Measurements from ENCODE around the gene ARMC5. TPM values are rescaled to one million over a fixed set of nuclear protein-coding genes. Genes with fewer than 3 reads are reported as not detected.

The ARMC5 gene
- total RNA-seq, 1 experiment from 2014 or later, result 8.8 TPM

- ChIA-PET POLR2A (ENCODE audit: low non-redundant PET) (no interaction called here), CTCF (no interaction called here)
- intact Hi-C loops (cut with micrococcal nuclease; ENCODE audit: unreplicated experiment), result loop anchor here (10.0 kb wide), 1 partner anchor 239 kb away; no protein-coding TSS in a partner anchor
- DNase-seq (ENCODE audit: low spot score), result peak; percentile 38
- no peaks in the 10 kb centered on the region for H3K36me3 ChIP-seq (ENCODE audit: insufficient read depth, low read length, poor library complexity, severe bottlenecking)
- TF ChIP-seq, protein P1, sequence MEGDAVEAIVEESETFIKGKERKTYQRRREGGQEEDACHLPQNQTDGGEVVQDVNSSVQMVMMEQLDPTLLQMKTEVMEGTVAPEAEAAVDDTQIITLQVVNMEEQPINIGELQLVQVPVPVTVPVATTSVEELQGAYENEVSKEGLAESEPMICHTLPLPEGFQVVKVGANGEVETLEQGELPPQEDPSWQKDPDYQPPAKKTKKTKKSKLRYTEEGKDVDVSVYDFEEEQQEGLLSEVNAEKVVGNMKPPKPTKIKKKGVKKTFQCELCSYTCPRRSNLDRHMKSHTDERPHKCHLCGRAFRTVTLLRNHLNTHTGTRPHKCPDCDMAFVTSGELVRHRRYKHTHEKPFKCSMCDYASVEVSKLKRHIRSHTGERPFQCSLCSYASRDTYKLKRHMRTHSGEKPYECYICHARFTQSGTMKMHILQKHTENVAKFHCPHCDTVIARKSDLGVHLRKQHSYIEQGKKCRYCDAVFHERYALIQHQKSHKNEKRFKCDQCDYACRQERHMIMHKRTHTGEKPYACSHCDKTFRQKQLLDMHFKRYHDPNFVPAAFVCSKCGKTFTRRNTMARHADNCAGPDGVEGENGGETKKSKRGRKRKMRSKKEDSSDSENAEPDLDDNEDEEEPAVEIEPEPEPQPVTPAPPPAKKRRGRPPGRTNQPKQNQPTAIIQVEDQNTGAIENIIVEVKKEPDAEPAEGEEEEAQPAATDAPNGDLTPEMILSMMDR (conservative IDR thresholded peaks at IDR 0.05; ENCODE audit: low read depth, low read length), result peak; percentile 56
- no peak for TF ChIP-seq EZH2 (IDR thresholded peaks at IDR 0.05; ENCODE audit: borderline replicate concordance, low read depth, low read length, poor library complexity, severe bottlenecking)
- no peaks in the 10 kb centered on the region for H3K27me3 ChIP-seq (replicated peaks; ENCODE audit: insufficient read depth, low read depth, low read length, poor library complexity)
- H3K4me3 ChIP-seq (ENCODE audit: low read depth, low read length, poor library complexity, severe bottlenecking), result no peak overlapping the region
- BruUV-seq (replicated peaks), result TSS peak; percentile 1
- H3K27ac ChIP-seq (ENCODE audit: low read depth, low read length, poor library complexity, severe bottlenecking), result peak overlapping the region; percentile 14
- H3K4me1 ChIP-seq (ENCODE audit: insufficient read depth, low read length, poor library complexity, severe bottlenecking), result peaks cover 63% of the 10 kb centered on the region
- no peaks in the 10 kb centered on the region for H3K9me3 ChIP-seq (ENCODE audit: low read depth, low read length, poor library complexity, severe bottlenecking)
These were observed 3.5 kb upstream of the ARMC5 start for GRCh38 chr16:31455601-31456314.

- CTCF ChIA-PET, result no interaction called here
- Histone ChIP-seq H3K4me3 (ENCODE audit: low read depth, low read length, poor library complexity, severe bottlenecking) (peak overlapping the region; percentile 62), H3K36me3 (ENCODE audit: insufficient read depth, low read length, poor library complexity, severe bottlenecking) (no peaks in the 10 kb centered on the region), H3K27me3 (replicated peaks; ENCODE audit: insufficient read depth, low read depth, low read length, poor library complexity) (no peaks in the 10 kb centered on the region), H3K9me3 (ENCODE audit: low read depth, low read length, poor library complexity, severe bottlenecking) (no peaks in the 10 kb centered on the region), H3K4me1 (ENCODE audit: insufficient read depth, low read length, poor library complexity, severe bottlenecking) (peaks cover 56% of the 10 kb centered on the region), H3K27ac (ENCODE audit: low read depth, low read length, poor library complexity, severe bottlenecking) (no peak overlapping the region)
- POLR2A ChIA-PET (ENCODE audit: low non-redundant PET), result no interaction called here
- intact Hi-C loops (cut with micrococcal nuclease; ENCODE audit: unreplicated experiment), result loop anchor here (10.0 kb wide), 1 partner anchor 238 kb away; no protein-coding TSS in a partner anchor
- DNase-seq (ENCODE audit: low spot score), result no peak
- no TSS peak for BruUV-seq (replicated peaks)
- TF ChIP-seq, protein P1 (conservative IDR thresholded peaks at IDR 0.05; ENCODE audit: low read depth, low read length), result no peak
These were observed 2.3 kb upstream of the ARMC5 start for GRCh38 chr16:31456988-31457360.

DNA sequence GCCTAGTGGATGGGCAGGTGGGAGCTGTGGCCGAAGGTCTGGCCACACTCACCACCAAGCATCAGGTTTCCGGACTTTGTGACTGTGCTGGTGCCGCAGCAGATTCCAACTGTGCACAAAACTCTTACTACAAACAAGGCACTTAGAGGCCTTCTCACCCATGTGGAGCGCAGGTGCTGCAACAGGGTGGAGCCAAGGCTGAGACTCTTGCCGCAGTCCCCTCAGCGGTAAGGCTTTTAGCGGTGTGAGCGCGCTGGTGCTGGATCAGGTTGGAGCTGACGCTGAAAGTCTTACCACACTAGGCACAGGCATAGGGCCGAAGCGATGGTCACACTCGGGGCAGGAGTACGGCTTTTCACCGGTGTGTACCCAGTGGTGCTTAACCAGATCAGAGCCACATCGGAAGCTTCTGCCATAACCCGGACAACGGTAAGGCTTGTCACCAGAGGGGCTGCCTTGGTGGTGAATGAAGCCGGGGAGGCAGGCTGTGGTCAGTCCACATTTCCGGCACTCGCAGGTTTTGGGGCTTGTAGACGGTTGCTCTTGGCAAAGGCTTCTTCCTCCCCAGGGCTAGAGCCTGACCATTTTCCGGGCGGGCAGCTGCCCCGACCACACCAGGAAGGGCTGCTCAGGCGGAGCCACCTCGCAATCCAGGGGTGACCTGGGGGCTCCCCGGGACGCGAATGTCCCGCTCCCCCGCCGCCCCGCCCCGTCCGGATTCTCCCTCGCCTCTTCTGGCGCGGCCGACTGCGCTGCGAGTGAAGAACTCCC is 1.0 kb upstream of the ARMC5 start:
- H3K4me1 ChIP-seq (ENCODE audit: insufficient read depth, low read length, poor library complexity, severe bottlenecking), result peaks cover 44% of the 10 kb centered on the region
- BruUV-seq (replicated peaks), result no TSS peak
- H3K4me3 ChIP-seq (ENCODE audit: low read depth, low read length, poor library complexity, severe bottlenecking), result peak overlapping the region; percentile 62
- no peak for TF ChIP-seq EZH2 (IDR thresholded peaks at IDR 0.05; ENCODE audit: borderline replicate concordance, low read depth, low read length, poor library complexity, severe bottlenecking)
- TF ChIP-seq, protein P1 (conservative IDR thresholded peaks at IDR 0.05; ENCODE audit: low read depth, low read length), result 0 out of 2 replicates have a peak, but pooled peaks have one; percentile 13
- H3K27me3 ChIP-seq (replicated peaks; ENCODE audit: insufficient read depth, low read depth, low read length, poor library complexity), result no peaks in the 10 kb centered on the region
- CTCF ChIA-PET, result interaction anchor here (0.6 kb wide), 1 partner anchor 78 kb away, joined by 3 read pairs; no protein-coding TSS in a partner anchor
- POLR2A ChIA-PET (ENCODE audit: low non-redundant PET), result no interaction called here
- intact Hi-C loops (cut with micrococcal nuclease; ENCODE audit: unreplicated experiment), result loop anchor here (10.0 kb wide), 1 partner anchor 237 kb away; no protein-coding TSS in a partner anchor
- H3K9me3 ChIP-seq (ENCODE audit: low read depth, low read length, poor library complexity, severe bottlenecking), result no peaks in the 10 kb centered on the region
- peak overlapping the region; percentile 98 for H3K27ac ChIP-seq (ENCODE audit: low read depth, low read length, poor library complexity, severe bottlenecking)
- peak; percentile 28 for DNase-seq (ENCODE audit: low spot score)
- no peaks in the 10 kb centered on the region for H3K36me3 ChIP-seq (ENCODE audit: insufficient read depth, low read length, poor library complexity, severe bottlenecking)

Measured in A673 (cell line).